Ishikawa (cell line): ENCODE results near the gene FBXO8.

Experiments used
- CEBPB ChIP-seq: IDR thresholded peaks from 2 replicates; pipeline ENCODE4 v1.6.1; 2012
- CREB1 ChIP-seq: IDR thresholded peaks from 2 replicates; pipeline ENCODE4 v1.6.1; 2012; ENCODE audit warnings: low read depth
- EGR1 ChIP-seq: IDR thresholded peaks from 2 replicates; pipeline ENCODE4 v1.6.1; 2012
- EP300 ChIP-seq: IDR thresholded peaks from 2 replicates; pipeline ENCODE4 v1.6.1; 2012; ENCODE audit warnings: borderline replicate concordance
- NFIC ChIP-seq: IDR thresholded peaks from 2 replicates; pipeline ENCODE4 v1.6.1; 2012
- RAD21 ChIP-seq: IDR thresholded peaks from 2 replicates; pipeline ENCODE4 v1.6.1; 2012; ENCODE audit warnings: low read depth
- TAF1 ChIP-seq: IDR thresholded peaks from 2 replicates; pipeline ENCODE4 v1.6.1; 2012; ENCODE audit warnings: low read depth, mild to moderate bottlenecking
- TCF12 ChIP-seq: IDR thresholded peaks from 2 replicates; pipeline ENCODE4 v1.6.1; 2012; ENCODE audit warnings: low read depth
- YY1 ChIP-seq: IDR thresholded peaks from 2 replicates; pipeline ENCODE4 v1.6.1; 2012; ENCODE audit warnings: low read depth
- TF ChIP-seq, protein P1 (sequence below): IDR thresholded peaks from 2 replicates; pipeline ENCODE4 v1.6.1; 2012
- TF ChIP-seq, protein P2 (sequence below): IDR thresholded peaks from 2 replicates; pipeline ENCODE4 v1.6.1; 2012

DNA sequence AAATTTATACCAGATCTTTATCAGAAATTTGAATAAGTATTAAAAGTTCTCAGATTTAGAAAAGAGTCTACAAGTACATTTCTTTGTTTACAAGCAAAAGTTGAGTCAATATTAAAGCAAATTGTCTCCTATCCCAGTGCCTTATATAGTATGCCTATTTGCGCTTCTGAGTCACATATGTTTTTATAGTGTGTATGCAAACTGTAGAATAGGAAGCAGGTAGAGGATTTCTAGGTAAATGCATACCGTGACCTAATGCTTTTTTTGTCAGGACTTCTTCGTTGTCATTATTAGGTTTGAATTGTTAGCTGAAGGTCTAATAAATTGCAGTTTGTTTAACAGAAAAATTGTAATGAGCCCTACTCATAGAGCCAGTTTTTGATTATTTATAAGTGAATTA lies 22.5 kb upstream of the FBXO8 start:
- TF ChIP-seq TAF1 (no peak), EP300 (no peak), NFIC (no peak), YY1 (no peak), TCF12 (no peak), RAD21 (no peak), CEBPB (no peak), EGR1 (no peak), CREB1 (no peak)
- TF ChIP-seq, protein P1, sequence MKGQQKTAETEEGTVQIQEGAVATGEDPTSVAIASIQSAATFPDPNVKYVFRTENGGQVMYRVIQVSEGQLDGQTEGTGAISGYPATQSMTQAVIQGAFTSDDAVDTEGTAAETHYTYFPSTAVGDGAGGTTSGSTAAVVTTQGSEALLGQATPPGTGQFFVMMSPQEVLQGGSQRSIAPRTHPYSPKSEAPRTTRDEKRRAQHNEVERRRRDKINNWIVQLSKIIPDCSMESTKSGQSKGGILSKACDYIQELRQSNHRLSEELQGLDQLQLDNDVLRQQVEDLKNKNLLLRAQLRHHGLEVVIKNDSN: no peak
- TF ChIP-seq, protein P2, sequence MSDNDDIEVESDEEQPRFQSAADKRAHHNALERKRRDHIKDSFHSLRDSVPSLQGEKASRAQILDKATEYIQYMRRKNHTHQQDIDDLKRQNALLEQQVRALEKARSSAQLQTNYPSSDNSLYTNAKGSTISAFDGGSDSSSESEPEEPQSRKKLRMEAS: no peak
